NCI-H187 (cell line): Measurements from ENCODE around the gene KRTAP10-5.
"Not testable (repeated sequence)": the region's sequence is repeated elsewhere in the genome, so short reads cannot be mapped to it uniquely, and the experiment has no call there.

Experiments
- DNase-seq, 2 experiments: peaks; one replicate each; lab custom pipeline; 2025; lab: John Stamatoyannopoulos, UW

Gene KRTAP10-5

GRCh38 chr21:44610157-44610843 is 29.9 kb upstream of the KRTAP10-5 start:
- DNase-seq, result not testable (repeated sequence)

GRCh38 chr21:44609193-44609592 is 28.8 kb upstream of the KRTAP10-5 start:
- DNase-seq, result no peak

- DNase-seq, result no peak
These were observed 26.1 kb upstream of the KRTAP10-5 start for GRCh38 chr21:44606495-44606894.

- DNase-seq, result no peak
These were observed 23.5 kb upstream of the KRTAP10-5 start for GRCh38 chr21:44603911-44604310.

GRCh38 chr21:44603109-44603875 is 22.9 kb upstream of the KRTAP10-5 start:
- no peak for DNase-seq

GRCh38 chr21:44602463-44602850 is 22.1 kb upstream of the KRTAP10-5 start:
- DNase-seq, result no peak

- no peak for DNase-seq
These were observed 21.4 kb upstream of the KRTAP10-5 start for GRCh38 chr21:44601596-44602462.

- not testable (repeated sequence) for DNase-seq
These were observed 20.7 kb upstream of the KRTAP10-5 start for GRCh38 chr21:44601091-44601490.

- not testable (repeated sequence) for DNase-seq
These were observed 19.9 kb upstream of the KRTAP10-5 start, which contains the start of gene KRTAP10-7 for GRCh38 chr21:44600118-44600978. Gene KRTAP10-7 (plus strand): TSS chr21:44600597. CDS start chr21:44600622, 25 bp downstream.

GRCh38 chr21:44599264-44600029 is 19.0 kb upstream of the KRTAP10-5 start:
- no peak for DNase-seq

- DNase-seq, result no peak
These were observed 17.7 kb upstream of the KRTAP10-5 start for GRCh38 chr21:44598061-44598460.

- DNase-seq, result no peak
These were observed 15.8 kb upstream of the KRTAP10-5 start for GRCh38 chr21:44596068-44596725.

- DNase-seq, result no peak
These were observed 15.1 kb upstream of the KRTAP10-5 start for GRCh38 chr21:44595524-44595923.

- DNase-seq, result peak in 1 of 2 experiments; percentile 36
These were observed 14.1 kb upstream of the KRTAP10-5 start for GRCh38 chr21:44594406-44594916.

GRCh38 chr21:44593598-44594405 is 13.4 kb upstream of the KRTAP10-5 start:
- DNase-seq, result peak; percentile 58 to 84

GRCh38 chr21:44592446-44593311 is 12.3 kb upstream of the KRTAP10-5 start, which contains the start of gene KRTAP10-6:
Gene KRTAP10-6 (minus strand): TSS chr21:44592505. CDS start chr21:44592484, 21 bp downstream.
- DNase-seq, result no peak

GRCh38 chr21:44591801-44592130 is 11.4 kb upstream of the KRTAP10-5 start:
- not testable (repeated sequence) for DNase-seq
